GM19240 (cell line): ENCODE measurements around the gene CSRNP3.
"Not testable (repeated sequence)": the region's sequence is repeated elsewhere in the genome, so short reads cannot be mapped to it uniquely, and the experiment has no call there.

ENCODE experiments used
- DNase-seq: peaks from one replicate; pipeline ENCODE4 v3.0.0; 2011; ENCODE audit warnings: low spot score; ENCODE audit not compliant: insufficient read length

CSRNP3 gene

DNA sequence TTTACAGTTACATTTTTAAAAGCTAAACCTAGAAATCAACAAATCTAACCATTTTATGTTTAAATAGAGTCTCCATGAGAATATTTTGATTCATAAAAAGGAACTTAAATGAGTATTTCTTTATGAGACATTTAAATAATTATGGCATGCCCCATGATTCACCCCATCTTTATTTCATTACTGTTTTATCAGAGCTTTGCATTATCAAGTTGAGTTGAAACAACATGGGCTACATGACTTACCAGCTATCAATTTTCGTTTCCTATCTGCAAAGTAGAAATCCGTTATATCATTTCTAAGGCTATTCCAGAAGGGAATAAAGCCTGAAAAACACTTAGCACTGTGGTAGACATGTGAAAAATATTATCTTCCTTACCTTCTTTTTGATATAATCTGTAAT lies 163.1 kb downstream of the CSRNP3 start:
- no peak for DNase-seq

GRCh38 chr2:165633431-165633830 lies 163.9 kb downstream of the CSRNP3 start:
- no peak for DNase-seq

- DNase-seq = no peak
These were observed 164.8 kb downstream of the CSRNP3 start for GRCh38 chr2:165634282-165634681.

GRCh38 chr2:165634855-165635254 lies 165.4 kb downstream of the CSRNP3 start:
- DNase-seq = no peak

DNA sequence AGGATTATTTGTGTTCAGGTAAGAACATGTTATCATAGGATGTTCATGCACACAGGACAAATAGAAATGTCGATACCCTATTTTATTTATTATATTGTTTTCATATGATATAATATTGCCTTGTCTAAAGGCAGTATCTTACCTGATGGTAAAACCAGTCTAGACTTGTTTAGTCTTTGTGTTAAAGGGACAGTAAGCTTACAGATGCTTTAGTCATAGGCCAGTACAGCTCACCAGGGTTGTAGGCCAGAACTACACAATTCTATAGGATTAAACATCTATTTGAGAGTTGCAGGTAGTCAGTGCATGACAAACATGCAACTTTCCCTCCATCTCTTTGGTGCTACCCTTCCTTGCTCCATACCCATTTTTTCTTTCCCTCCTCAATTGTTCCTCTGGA lies 166.0 kb downstream of the CSRNP3 start:
- no peak for DNase-seq

GRCh38 chr2:165636959-165637358 lies 167.5 kb downstream of the CSRNP3 start:
- no peak for DNase-seq

GRCh38 chr2:165637396-165637795 lies 167.9 kb downstream of the CSRNP3 start:
- no peak for DNase-seq

- DNase-seq = no peak
These were observed 170.0 kb downstream of the CSRNP3 start for GRCh38 chr2:165639504-165639903.

DNA sequence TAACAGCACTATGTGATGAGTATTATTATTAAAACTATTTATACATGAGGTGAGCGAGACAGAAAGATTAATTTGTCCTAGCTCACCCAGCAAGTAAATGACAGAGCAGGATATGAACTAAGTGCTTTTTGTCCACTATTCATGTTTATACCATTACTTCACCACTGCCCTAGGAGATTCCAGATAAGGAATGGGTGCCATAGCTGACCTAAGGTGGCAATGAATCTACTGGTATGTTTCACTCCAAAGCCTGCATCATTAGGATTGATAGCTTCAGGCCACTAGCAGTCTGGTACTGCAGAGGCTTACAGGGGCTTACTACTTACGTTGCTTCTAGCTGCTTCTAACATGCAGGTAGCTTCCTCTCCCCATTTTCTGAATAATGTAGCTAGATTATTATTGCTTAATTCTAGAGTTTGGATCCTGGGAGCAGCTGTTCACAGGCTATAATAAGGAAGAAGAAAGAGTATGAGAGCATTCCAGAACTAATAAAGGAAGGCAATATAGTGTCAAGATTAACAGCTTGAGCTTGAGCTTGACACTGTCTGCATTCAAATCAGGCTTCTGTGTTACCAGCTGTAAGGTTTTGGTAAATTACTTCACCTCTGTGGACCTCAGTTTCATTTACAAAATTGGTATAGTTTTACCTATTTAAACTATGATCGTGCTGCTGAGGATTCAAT lies 170.9 kb downstream of the CSRNP3 start:
- DNase-seq = no peak

DNA sequence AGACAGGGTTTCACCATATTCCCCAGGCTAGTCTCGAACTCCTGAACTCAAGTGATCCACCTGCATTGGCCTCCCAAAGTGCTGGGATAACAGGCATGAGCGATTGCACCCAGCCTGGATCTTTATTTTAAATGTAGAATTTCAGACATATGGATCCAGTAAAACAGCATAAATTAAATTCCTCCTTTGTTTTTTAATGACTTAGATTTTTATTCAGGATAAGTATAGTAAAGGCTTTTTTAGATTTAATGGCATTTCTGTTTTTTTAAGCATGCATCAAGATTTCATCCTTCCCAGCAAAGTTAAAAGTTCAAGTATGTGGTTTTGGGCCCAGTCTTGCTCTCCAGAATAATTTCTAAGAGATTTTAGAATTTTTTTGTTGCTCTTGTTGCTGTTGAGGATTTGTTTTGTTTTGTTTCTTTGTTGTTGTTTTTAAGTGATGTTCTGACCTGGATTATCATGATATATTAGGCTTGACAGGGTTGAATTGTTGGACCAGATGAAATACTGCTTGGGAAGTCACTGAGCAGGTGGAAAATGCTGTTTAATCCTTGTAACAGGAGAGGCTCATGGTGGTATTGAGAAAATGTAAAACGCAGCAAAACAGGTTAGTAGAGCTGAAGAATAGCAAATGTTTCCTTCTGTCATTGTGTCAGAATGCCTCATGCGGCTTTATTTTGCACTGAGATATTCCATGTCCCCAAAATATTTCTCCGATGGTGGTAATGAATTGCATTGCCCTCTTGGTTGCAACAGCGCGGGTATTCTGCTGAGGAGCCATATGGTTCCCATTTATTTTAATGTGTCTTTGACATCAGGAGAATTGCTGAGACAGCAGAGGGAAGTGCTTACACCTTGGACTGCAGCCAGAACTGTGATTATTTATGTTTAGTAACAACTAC lies 176.7 kb downstream of the CSRNP3 start:
- DNase-seq = no peak

- DNase-seq = no peak
These were observed 177.9 kb downstream of the CSRNP3 start for GRCh38 chr2:165647409-165647808.

- DNase-seq = no peak
These were observed 179.3 kb downstream of the CSRNP3 start for GRCh38 chr2:165648801-165649200.

GRCh38 chr2:165651233-165651632 lies 181.7 kb downstream of the CSRNP3 start:
- DNase-seq = no peak

DNA sequence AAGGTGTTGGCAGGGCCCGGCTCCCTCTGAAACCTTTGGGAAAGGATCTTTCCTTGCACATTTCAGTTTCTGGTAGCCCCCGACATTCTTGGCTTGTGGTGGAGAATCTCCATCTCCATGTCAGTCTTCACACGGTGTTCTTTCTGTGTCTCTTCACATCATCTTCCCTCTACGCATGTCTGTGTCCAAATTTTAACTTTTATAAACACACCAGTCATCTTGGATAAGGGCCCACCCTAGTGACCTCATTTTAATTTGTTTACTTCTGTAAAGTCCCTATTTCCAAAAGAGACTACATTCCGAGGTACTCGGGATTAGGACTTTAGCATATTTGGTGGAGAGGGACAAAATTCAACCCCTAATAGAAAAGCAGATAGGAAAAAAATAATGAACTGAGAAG lies 186.2 kb downstream of the CSRNP3 start:
- no peak for DNase-seq

DNA sequence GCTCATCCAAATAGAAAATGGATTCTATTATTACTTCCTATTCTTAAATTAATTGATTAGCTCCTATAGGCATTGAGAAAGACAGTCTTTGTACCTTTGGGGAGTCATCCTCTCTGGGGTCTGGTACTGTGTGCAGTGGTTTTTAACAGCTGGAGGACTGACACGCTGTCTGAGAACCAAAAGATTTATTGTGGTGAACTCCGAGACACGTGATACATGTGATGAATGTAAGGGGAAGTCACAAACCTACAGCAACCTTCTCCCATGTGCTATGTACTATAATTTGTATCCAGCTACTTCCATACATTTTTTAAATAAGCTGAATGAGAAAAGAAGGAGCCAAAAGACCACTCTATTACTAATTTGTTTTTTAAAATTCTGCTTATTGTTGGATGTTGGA lies 190.9 kb downstream of the CSRNP3 start:
- no peak for DNase-seq

GRCh38 chr2:165662720-165663119 lies 193.2 kb downstream of the CSRNP3 start:
- no peak for DNase-seq

DNA sequence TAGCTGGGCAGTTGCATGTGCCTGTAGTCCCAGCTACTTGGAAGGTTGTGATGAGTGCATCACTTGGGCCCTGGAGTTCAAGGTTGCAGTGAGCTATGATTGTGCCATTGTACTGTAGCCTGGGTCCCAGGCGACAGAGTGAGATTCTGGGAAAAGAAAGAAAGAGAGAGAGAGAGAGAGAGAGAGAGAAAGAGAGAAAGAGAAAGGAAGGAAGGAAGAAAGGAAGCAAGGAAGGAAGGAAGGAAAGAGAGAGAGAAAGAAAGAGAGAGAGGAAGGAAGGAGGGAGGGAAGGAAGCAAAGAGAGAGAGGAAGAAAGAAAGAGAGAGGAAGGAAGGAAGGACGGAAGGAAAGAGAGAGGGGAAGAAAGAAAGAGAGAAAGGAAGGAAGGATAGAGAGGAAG lies 196.1 kb downstream of the CSRNP3 start:
- no peak for DNase-seq

- DNase-seq = not testable (repeated sequence)
These were observed 196.6 kb downstream of the CSRNP3 start for GRCh38 chr2:165666073-165666472.

DNA sequence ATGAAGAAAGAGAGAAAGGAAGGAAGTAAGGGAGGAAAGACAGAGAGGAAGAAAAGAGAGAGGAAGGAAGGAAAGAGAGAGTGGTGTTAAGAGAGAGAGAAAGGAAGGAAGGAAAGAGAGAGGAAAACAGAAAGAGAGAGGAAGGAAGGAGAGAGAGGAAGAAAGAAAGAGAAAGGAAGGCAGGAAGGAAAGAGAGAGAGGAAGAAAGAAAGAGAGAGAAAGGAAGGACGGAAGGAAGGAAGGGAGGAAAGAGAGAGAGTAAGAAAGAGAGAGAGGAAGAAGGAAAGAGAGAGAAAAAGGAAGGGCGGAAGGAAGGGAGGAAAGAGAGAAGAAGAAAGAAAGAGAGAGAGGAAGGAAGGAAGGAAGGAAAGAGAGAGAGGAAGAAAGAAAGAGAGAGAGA lies 197.1 kb downstream of the CSRNP3 start:
- DNase-seq = no peak

DNA sequence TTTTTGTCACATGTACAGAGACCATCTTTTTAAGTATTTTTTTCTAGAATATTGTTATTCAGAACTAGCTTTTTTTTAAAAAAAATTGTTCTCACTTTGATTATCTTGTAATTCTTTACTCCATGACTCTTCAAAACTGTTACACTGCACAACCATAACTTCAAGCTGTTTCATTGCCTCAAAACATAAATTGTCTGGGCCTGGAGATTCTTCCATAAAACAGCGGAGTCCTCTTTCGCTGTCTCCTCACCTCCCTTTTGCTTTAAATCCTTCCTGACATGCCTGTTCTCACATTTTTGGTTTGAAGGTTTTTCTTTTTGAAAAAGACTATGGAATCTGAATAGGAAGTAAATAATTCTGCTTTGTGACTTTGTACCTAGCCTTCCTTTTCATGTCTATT lies 197.9 kb downstream of the CSRNP3 start:
- DNase-seq = no peak

- DNase-seq = no peak
These were observed 205.3 kb downstream of the CSRNP3 start for GRCh38 chr2:165674780-165675179.

DNA sequence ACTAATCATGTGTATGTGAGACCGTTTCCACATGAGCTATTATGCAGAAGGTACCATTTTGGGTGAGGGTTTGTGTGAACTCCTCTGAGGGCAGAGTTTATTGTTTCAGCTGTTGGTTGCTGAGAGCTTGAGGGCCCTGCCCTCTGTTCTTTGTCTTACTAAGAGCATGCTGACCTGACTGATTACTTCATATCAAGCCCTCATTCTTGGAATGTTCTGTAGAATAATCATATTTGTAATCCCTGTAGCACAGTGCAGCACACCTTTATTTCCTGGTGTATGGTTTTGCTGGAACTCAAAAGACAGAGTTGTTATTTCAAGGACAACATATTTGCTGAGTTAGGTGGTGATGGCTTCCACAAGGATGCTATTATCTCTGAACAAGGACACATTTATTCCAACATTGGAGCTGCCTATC lies 206.1 kb downstream of the CSRNP3 start:
- DNase-seq = no peak

- DNase-seq = no peak
These were observed 209.4 kb downstream of the CSRNP3 start for GRCh38 chr2:165678882-165679281.
